ENCODE data around the gene NRARP. TPM values are rescaled to one million over a fixed set of nuclear protein-coding genes. Genes with fewer than 3 reads are reported as not detected.
A peak's percentile ranks its signal among the peaks of the same experiment; 100 is the strongest.

The NRARP gene
- total RNA-seq, 2 experiments from 2014 or later = 0.96 to 1.4 TPM

- Histone ChIP-seq H3K4me3 (ENCODE audit: low read length) (no peak overlapping the region), H3K4me1 (ENCODE audit: insufficient read depth, low read length) (peaks cover 21% of the 10 kb centered on the region), H3K9me3 (ENCODE audit: control insufficient read depth in 1 of 2, insufficient read depth in 1 of 2, low read length in 2 of 2) (no peaks in the 10 kb centered on the region), H3K27me3 (ENCODE audit: control insufficient read depth in 1 of 2, insufficient read depth in 2 of 2, low read length in 2 of 2) (no peaks in the 10 kb centered on the region), H3K27ac (ENCODE audit: low read depth in 1 of 2, low read length in 2 of 2) (no peak overlapping the region), H3K36me3 (ENCODE audit: insufficient read depth, low read length) (peaks cover 4% of the 10 kb centered on the region)
- CTCF ChIA-PET = no interaction called here
- no peak for ATAC-seq (ENCODE audit: poor library complexity)
- no peak for TF ChIP-seq CTCF (IDR thresholded peaks at IDR 0.05)
- Mint-ChIP-seq H3K27ac (no peak overlapping the region), H3K27me3 (no peaks in the 10 kb centered on the region), H3K9me3 (no peaks in the 10 kb centered on the region), H3K4me3 (peak overlapping the region; percentile 30), H3K36me3 (ENCODE audit: low read depth) (peaks cover 2% of the 10 kb centered on the region), H3K4me1 (ENCODE audit: low read depth) (peaks cover 16% of the 10 kb centered on the region)
- peak in 1 of 14 experiments; percentile 7 for DNase-seq
- POLR2A ChIA-PET = interaction anchor here (0.8 to 3.8 kb wide), 2 partner anchors 9 to 11 kb away, joined by 3 to 27 read pairs; partner anchors contain the start of gene TUBB4B
- intact Hi-C loops (cut with DNase I, micrococcal nuclease) = no loop called here
These were observed 50.4 kb downstream of the NRARP start for GRCh38 chr9:137251490-137252268.

DNA sequence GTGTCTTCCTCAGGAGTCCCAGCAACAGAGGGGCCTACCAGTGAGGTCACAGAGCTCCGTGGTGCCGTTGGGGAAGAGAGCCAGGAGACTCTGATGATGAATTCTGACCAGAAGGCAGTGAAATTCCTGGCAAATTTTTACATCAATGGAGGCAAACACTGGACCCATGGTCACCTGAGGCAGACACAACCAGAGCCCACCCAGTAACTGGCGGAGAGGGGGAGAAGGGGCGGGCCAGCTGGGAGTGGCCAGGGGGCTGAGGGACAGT, 50.9 kb downstream of the NRARP start, which contains the start of gene STPG3:
Gene STPG3 (plus strand): TSS at position 93 of the 268 bp plus-strand sequence. CDS start 1 bp downstream, at position 94.
- peaks cover 16% of the 10 kb centered on the region for H3K4me1 ChIP-seq (ENCODE audit: insufficient read depth, low read length)
- intact Hi-C loops (cut with DNase I, micrococcal nuclease) = no loop called here
- POLR2A ChIA-PET = interaction anchor here (0.8 kb wide), 1 partner anchor 10 kb away, joined by 3 read pairs; the partner anchor contains the start of gene TUBB4B
- Mint-ChIP-seq H3K36me3 (ENCODE audit: low read depth) (no peaks in the 10 kb centered on the region), H3K27me3 (no peaks in the 10 kb centered on the region), H3K27ac (no peak within 1 kb of the TSS), H3K9me3 (no peaks in the 10 kb centered on the region), H3K4me1 (ENCODE audit: low read depth) (peaks cover 10% of the 10 kb centered on the region), H3K4me3 (peak within 1 kb of the TSS; percentile 68)
- no peak within 1 kb of the TSS for H3K4me3 ChIP-seq (ENCODE audit: low read length)
- H3K9me3 ChIP-seq (ENCODE audit: control insufficient read depth in 1 of 2, insufficient read depth in 1 of 2, low read length in 2 of 2) = no peaks in the 10 kb centered on the region
- no peak within 1 kb of the TSS for H3K27ac ChIP-seq (ENCODE audit: low read depth in 1 of 2, low read length in 2 of 2)
- CTCF ChIA-PET = no interaction called here
- DNase-seq (no peak), ATAC-seq (ENCODE audit: poor library complexity) (no peak)
- H3K36me3 ChIP-seq (ENCODE audit: insufficient read depth, low read length) = no peaks in the 10 kb centered on the region
- H3K27me3 ChIP-seq (ENCODE audit: control insufficient read depth in 1 of 2, insufficient read depth in 2 of 2, low read length in 2 of 2) = no peaks in the 10 kb centered on the region
- TF ChIP-seq CTCF (IDR thresholded peaks at IDR 0.05) = no peak

DNA sequence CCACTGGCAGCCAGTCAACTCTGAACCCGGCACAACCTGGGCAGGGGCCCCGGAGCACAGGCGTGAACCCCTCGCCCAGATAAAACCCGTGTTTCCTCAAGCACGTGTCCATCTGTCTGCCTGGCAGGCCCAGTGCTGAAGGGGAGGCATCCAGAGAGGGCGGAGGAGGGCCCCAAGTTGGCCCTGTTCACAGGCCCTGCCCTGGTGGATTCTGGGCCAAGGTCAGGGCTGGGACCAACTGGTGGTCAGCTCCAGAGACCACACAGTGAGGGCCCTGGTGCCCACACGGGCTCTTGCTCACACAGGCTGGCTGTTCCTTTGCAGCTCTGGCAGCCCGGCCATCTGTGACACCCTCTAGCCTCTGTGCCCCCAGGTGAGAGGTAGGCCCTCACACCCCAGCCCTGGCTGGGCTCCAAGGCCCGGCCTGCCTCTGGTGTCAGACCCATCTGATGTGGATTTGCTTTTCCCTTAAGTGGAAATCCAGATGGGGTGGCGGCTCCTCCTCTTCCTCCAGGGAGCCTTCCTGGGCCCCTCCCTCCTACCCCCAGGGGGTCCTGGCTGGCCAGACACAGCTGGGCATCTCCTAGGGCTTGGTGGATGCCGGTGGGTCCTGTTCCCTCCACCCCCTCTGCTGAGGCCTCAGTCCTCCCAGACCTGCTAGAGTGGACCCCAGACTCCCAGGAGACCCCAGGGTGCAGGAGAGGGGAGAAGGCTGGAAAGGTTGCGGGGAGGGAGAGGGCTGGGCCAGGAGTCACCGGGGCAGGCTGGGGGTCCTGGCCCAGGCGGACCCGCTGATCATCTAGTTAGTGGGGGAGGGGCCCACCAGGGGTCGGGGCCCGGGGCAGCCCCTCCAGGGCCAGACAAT, 51.5 kb downstream of the NRARP start:
- Histone ChIP-seq H3K4me3 (ENCODE audit: low read length) (no peak overlapping the region), H3K4me1 (ENCODE audit: insufficient read depth, low read length) (peaks cover 10% of the 10 kb centered on the region), H3K27me3 (ENCODE audit: control insufficient read depth in 1 of 2, insufficient read depth in 2 of 2, low read length in 2 of 2) (no peaks in the 10 kb centered on the region), H3K27ac (ENCODE audit: low read depth in 1 of 2, low read length in 2 of 2) (no peak overlapping the region), H3K36me3 (ENCODE audit: insufficient read depth, low read length) (no peaks in the 10 kb centered on the region), H3K9me3 (ENCODE audit: control insufficient read depth in 1 of 2, insufficient read depth in 1 of 2, low read length in 2 of 2) (no peaks in the 10 kb centered on the region)
- no peaks in the 10 kb centered on the region for H3K9me3 Mint-ChIP-seq
- H3K27ac Mint-ChIP-seq = no peak overlapping the region
- ChIA-PET CTCF (interaction anchor here (1.0 kb wide), 1 partner anchor 14 kb away, joined by 3 read pairs; no protein-coding TSS in a partner anchor), POLR2A (interaction anchor here (0.8 kb wide), 1 partner anchor 10 kb away, joined by 3 read pairs; the partner anchor contains the start of gene TUBB4B)
- no peaks in the 10 kb centered on the region for H3K27me3 Mint-ChIP-seq
- ATAC-seq (ENCODE audit: poor library complexity) (no peak), DNase-seq (peak in 2 of 14 experiments; percentile 4 to 23)
- intact Hi-C loops (cut with DNase I, micrococcal nuclease) = no loop called here
- TF ChIP-seq CTCF (IDR thresholded peaks at IDR 0.05) = no peak
- H3K4me3 Mint-ChIP-seq = no peak overlapping the region
- no peaks in the 10 kb centered on the region for H3K36me3 Mint-ChIP-seq (ENCODE audit: low read depth)
- H3K4me1 Mint-ChIP-seq (ENCODE audit: low read depth) = peaks cover 4% of the 10 kb centered on the region

Other genes starting within 250 kb of the NRARP start
- gene ENTPD2, start 248.2 kb downstream of the NRARP start, total RNA-seq = not detected
- under 1 TPM; 0.17 to 0.19 TPM for gene SAPCD2, start 231.7 kb downstream of the NRARP start, total RNA-seq
- 1 to 10 TPM; 6.5 to 6.8 TPM for gene UAP1L1, start 224.8 kb downstream of the NRARP start, total RNA-seq
- gene MAN1B1, start 215.3 kb downstream of the NRARP start, total RNA-seq = 10 to 100 TPM; 60.9 to 66.9 TPM
- gene DPP7, start 187.5 kb downstream of the NRARP start, total RNA-seq = 100 to 1,000 TPM; 344 to 349 TPM
- not detected for gene GRIN1, start 163.1 kb downstream of the NRARP start, total RNA-seq
- gene LRRC26, start 132.2 kb downstream of the NRARP start, total RNA-seq = not detected
- not detected for gene TMEM210, start 130.2 kb downstream of the NRARP start, total RNA-seq
- 100 to 1,000 TPM; 144 to 149 TPM for gene ANAPC2, start 113.7 kb downstream of the NRARP start, total RNA-seq
- gene SSNA1, start 113.6 kb downstream of the NRARP start, total RNA-seq = 10 to 100 TPM; 30.1 to 30.5 TPM
- gene TPRN, start 101.5 kb downstream of the NRARP start, total RNA-seq = 1 to 10 TPM; 6.1 to 8.6 TPM
- 10 to 100 TPM; 18.2 to 18.7 TPM for gene TMEM203, start 96.6 kb downstream of the NRARP start, total RNA-seq
- 10 to 100 TPM; 22.8 to 25.3 TPM for gene NDOR1, start 96.6 kb downstream of the NRARP start, total RNA-seq
- under 1 TPM; 0.66 to 0.67 TPM for gene RNF208, start 80.0 kb downstream of the NRARP start, total RNA-seq
- gene CYSRT1, start 77.1 kb downstream of the NRARP start, total RNA-seq = under 1 TPM; 0.33 to 0.42 TPM
- under 1 TPM in 1 of 2 experiments, not detected in 1; 0.14 TPM for gene RNF224, start 74.8 kb downstream of the NRARP start, total RNA-seq
- not detected for gene SLC34A3, start 71.4 kb downstream of the NRARP start, total RNA-seq
- gene TUBB4B, start 61.0 kb downstream of the NRARP start, total RNA-seq = 10 to 100 TPM; 93.8 to 98.2 TPM
- not detected for gene STPG3, start 51.0 kb downstream of the NRARP start, total RNA-seq
- gene NELFB, start 46.9 kb downstream of the NRARP start, total RNA-seq = 10 to 100 TPM; 20.7 to 21.2 TPM
- gene TOR4A, start 24.5 kb downstream of the NRARP start, total RNA-seq = under 1 TPM; 0.67 to 0.80 TPM
- 10 to 100 TPM; 14.9 to 16.9 TPM for gene EXD3, start 120.9 kb upstream of the NRARP start, total RNA-seq
- 1 to 10 TPM; 6.7 to 7.7 TPM for gene NOXA1, start 121.1 kb upstream of the NRARP start, total RNA-seq
- not detected for gene ENTPD8, start 139.1 kb upstream of the NRARP start, total RNA-seq
- 100 to 1,000 TPM; 104 to 109 TPM for gene NSMF, start 157.1 kb upstream of the NRARP start, total RNA-seq
- gene PNPLA7, start 248.1 kb upstream of the NRARP start, total RNA-seq = 1 to 10 TPM; 7.8 to 8.4 TPM
- 10 to 100 TPM; 49.3 to 52.5 TPM for gene MRPL41, start 249.6 kb upstream of the NRARP start, total RNA-seq